GM21825 (cell line): Measurements from ENCODE around the gene KDELR3.
A peak's percentile ranks its signal among the peaks of the same experiment; 100 is the strongest.

Source experiments
- ATAC-seq: cut with Tn5 transposase; IDR thresholded peaks from one replicate; pipeline ENCODE4 v1.9.1; 2021; ENCODE audit warnings: mild to moderate bottlenecking, moderate library complexity; ENCODE audit not compliant: unreplicated experiment

Gene KDELR3

GRCh38 chr22:38506118-38506962 lies 38.4 kb downstream of the KDELR3 start, which contains the start of gene DDX17:
Gene DDX17 (minus strand): TSS chr22:38506311.
- ATAC-seq, result peak; percentile 82

GRCh38 chr22:38510416-38510970 lies 42.6 kb downstream of the KDELR3 start:
- ATAC-seq, result no peak

DNA sequence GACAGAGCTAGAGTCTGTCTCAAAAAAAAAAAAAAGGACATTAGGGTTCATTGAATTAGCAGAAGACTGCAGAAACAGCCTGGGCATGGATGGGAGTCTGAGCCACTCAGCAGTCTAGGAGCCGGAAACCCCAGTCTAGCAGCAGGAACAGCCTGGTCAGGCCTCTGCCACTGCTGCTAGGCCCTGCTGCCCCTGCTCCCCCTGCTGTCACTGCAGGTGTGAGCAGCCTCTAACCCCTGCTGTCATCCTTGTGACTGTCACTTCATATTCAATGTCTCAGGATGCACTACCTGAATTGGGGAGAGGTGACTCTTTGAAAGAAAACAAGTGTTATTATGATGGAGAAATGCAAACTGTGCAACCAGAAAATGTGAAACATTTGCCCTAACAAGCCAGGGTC lies 45.2 kb downstream of the KDELR3 start:
- no peak for ATAC-seq

DNA sequence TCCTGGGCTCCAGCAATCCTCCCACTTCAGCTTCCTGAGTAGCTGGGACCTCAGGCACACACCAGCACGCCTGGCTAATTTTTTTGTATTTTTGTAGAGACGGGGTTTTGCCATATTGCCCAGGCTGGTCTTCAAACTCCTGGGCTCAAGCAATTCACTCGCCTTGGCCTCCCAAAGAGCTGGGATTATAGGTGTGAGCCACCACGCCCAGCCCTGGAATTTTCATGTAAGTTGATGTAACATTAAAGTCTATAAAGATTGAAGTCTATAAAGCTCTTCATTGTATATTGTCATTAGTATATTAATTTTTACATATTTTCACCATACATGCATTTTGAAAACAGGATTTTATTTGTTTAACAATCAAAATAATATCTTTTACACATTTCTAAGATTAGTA lies 50.7 kb downstream of the KDELR3 start:
- no peak for ATAC-seq

DNA sequence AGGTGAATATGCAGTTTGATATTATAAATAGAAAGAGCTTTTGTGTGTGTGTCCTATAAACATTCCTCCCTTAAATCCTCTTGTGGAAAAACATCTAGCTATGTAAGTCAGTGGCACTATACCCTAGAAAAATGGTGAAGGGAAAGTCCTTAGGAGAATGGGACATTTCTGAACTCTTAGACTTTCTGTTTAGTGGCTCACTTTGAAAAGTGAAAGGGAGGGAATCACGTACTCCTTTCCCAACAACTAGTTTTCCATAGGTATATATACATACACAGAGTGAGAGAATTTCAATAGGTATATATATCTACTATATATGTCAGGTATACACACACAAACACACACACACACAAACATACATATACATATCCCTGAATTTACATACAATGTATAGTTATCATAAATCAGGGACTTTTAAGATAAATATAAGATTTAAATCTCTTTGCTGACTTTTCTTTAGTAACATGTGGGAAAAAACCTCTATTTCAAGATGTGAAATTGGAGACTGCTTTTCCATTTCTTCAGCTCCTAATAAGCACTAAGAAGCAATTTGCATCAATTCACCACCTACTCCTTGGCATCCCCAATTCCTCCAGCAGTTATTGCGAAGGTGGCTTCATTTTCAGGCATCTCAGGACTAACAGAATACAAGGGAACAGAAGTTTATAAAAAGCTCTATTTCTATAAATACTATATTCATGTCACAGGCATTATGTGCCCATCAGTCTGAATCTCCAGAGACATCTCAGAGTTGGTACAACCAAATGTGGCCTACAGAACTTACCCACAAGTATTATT lies 51.8 kb downstream of the KDELR3 start:
- no peak for ATAC-seq

DNA sequence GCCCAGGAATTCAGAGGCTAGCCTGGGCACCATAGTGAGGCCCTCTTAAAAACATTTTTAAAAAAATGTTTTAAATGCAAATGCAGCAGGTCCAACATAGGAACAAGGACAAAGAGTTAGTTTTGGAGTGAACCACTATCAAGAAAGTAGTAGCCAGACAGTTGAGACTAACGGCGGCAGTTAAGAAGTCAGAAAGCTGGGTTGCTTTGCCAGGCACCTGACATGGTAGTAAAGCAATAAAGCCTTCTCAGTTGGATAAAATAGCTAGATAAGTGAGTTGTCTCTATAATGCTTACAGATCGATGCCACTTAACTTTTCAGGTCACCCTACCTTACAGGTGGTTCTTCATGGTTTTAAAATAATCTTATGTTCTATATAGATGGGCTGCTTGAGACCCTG lies 55.1 kb downstream of the KDELR3 start:
- no peak for ATAC-seq

GRCh38 chr22:38523479-38523878 lies 55.6 kb downstream of the KDELR3 start:
- no peak for ATAC-seq

DNA sequence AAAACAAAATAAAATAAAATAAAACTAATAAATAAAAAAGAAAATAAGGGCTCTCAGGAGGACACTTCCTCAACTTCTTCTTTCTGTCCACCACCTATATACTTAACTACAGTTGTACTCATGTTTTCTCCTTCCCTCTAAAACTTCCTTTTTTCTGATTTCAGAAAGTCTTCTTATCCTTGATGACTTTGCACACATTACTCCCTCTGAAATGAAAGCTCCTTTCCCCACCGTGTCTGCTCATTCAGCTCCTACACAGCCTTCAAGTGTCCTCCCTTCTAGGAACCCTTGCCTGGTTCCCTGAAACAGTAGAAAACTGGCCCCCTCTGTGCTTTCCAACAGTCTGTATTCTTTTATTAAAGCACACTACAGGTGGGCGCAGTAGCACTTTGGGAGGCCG lies 56.5 kb downstream of the KDELR3 start:
- ATAC-seq, result no peak

- no peak for ATAC-seq
Measured at GRCh38 chr22:38531251-38531938, 63.5 kb downstream of the KDELR3 start.
